Measurements from ENCODE around the gene JPH3.

JPH3 gene

DNA sequence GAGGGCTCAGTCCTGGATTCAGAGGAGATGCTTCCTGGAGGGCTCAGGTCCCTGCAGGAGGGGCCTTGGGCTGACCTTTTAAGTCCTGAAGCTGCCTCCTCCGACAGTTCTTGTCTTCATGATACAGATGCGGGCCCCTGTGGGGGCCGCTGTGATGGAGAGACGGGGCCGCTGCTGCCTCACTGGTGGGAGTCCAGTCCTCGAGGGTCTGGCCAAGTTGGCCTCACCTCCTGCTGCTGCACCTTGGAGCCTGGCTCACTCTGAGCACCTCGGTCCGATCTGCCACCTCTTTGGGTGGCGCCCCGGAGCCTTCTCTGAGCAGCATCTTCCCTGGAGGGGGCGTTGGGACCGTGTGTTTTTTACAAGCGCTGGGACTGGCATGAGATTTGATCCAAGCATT, 84.4 kb downstream of the JPH3 start:
- in situ Hi-C loops (cut with HindIII; ENCODE audit: low pct_ligation_motif_present, low sequenced_read_pairs), result no loop called here
- DNase-seq, result no peak
- Histone ChIP-seq H3K27ac (no peak overlapping the region), H3K36me3 (replicated peaks) (no peaks in the 10 kb centered on the region), H3K27me3 (replicated peaks) (peaks cover 4% of the 10 kb centered on the region), H3K4me3 (ENCODE audit: low read depth, low read length) (no peak overlapping the region)
- TF ChIP-seq, protein P1, sequence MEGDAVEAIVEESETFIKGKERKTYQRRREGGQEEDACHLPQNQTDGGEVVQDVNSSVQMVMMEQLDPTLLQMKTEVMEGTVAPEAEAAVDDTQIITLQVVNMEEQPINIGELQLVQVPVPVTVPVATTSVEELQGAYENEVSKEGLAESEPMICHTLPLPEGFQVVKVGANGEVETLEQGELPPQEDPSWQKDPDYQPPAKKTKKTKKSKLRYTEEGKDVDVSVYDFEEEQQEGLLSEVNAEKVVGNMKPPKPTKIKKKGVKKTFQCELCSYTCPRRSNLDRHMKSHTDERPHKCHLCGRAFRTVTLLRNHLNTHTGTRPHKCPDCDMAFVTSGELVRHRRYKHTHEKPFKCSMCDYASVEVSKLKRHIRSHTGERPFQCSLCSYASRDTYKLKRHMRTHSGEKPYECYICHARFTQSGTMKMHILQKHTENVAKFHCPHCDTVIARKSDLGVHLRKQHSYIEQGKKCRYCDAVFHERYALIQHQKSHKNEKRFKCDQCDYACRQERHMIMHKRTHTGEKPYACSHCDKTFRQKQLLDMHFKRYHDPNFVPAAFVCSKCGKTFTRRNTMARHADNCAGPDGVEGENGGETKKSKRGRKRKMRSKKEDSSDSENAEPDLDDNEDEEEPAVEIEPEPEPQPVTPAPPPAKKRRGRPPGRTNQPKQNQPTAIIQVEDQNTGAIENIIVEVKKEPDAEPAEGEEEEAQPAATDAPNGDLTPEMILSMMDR (IDR thresholded peaks at IDR 0.05; ENCODE audit: low read depth, low read length, missing control alignments), result no peak

DNA sequence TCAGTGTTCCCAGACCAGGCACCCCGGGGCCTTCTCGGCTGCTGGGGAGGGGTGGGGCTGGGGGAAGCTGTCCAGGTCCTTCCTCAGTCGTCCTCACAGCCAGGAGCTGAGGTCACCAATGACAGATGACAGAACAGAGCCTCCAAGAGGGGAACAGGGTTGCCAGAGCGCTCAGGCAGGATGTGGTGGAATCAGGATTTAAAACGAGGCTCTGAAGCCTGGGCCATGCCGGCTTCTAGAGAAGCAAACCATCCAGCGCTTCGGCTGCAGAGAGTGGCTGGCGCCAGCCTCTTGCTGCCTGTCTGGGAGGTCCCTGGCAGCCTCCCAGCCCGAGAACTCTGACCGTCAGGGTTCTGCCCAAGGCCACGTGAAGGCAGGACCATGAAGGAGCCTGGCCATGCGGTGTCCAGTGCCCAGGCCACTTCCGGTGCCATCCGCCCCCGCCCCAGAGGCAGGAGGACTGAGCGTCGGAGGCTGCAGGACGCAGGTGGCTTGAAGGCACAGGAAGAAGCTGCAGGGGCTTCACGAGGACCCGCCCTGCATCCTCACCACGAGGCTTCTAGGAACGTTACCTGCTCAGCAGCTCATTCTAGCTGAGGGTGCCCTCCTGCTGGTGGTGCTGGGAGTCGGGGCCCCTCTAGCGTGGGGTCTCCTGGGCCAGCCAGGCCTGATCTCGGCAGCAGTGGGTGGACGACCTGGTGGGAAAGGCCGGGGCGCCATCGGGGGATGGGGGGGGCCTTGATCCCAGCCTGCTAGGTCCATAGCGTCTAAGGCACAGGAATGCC, 85.0 kb downstream of the JPH3 start:
- H3K36me3 ChIP-seq (replicated peaks), result no peaks in the 10 kb centered on the region
- TF ChIP-seq, protein P1 (IDR thresholded peaks at IDR 0.05; ENCODE audit: low read depth, low read length, missing control alignments), result no peak
- peaks cover 6% of the 10 kb centered on the region for H3K27me3 ChIP-seq (replicated peaks)
- no peak overlapping the region for H3K4me3 ChIP-seq (ENCODE audit: low read depth, low read length)
- no peak overlapping the region for H3K27ac ChIP-seq
- DNase-seq, result no peak
- in situ Hi-C loops (cut with HindIII; ENCODE audit: low pct_ligation_motif_present, low sequenced_read_pairs), result no loop called here

GRCh38 chr16:87687998-87688529, 85.8 kb downstream of the JPH3 start:
- peaks cover 6% of the 10 kb centered on the region for H3K27me3 ChIP-seq (replicated peaks)
- no peak for DNase-seq
- TF ChIP-seq, protein P1 (IDR thresholded peaks at IDR 0.05; ENCODE audit: low read depth, low read length, missing control alignments), result no peak
- H3K36me3 ChIP-seq (replicated peaks), result no peaks in the 10 kb centered on the region
- H3K4me3 ChIP-seq (ENCODE audit: low read depth, low read length), result no peak overlapping the region
- in situ Hi-C loops (cut with HindIII; ENCODE audit: low pct_ligation_motif_present, low sequenced_read_pairs), result no loop called here
- no peak overlapping the region for H3K27ac ChIP-seq

- Histone ChIP-seq H3K4me3 (ENCODE audit: low read depth, low read length) (no peak overlapping the region), H3K36me3 (replicated peaks) (no peaks in the 10 kb centered on the region), H3K27me3 (replicated peaks) (peaks cover 6% of the 10 kb centered on the region), H3K27ac (no peak overlapping the region)
- DNase-seq, result no peak
- TF ChIP-seq, protein P1 (IDR thresholded peaks at IDR 0.05; ENCODE audit: low read depth, low read length, missing control alignments), result no peak
- in situ Hi-C loops (cut with HindIII; ENCODE audit: low pct_ligation_motif_present, low sequenced_read_pairs), result no loop called here
These were observed 86.8 kb downstream of the JPH3 start for GRCh38 chr16:87688876-87689815.

- peaks cover 6% of the 10 kb centered on the region for H3K27me3 ChIP-seq (replicated peaks)
- TF ChIP-seq, protein P1 (IDR thresholded peaks at IDR 0.05; ENCODE audit: low read depth, low read length, missing control alignments), result no peak
- H3K27ac ChIP-seq, result no peak overlapping the region
- no peak for DNase-seq
- in situ Hi-C loops (cut with HindIII; ENCODE audit: low pct_ligation_motif_present, low sequenced_read_pairs), result no loop called here
- no peak overlapping the region for H3K4me3 ChIP-seq (ENCODE audit: low read depth, low read length)
- no peaks in the 10 kb centered on the region for H3K36me3 ChIP-seq (replicated peaks)
These were observed 87.7 kb downstream of the JPH3 start for GRCh38 chr16:87689956-87690465.

All from brain microvascular endothelial cell (primary cell).